MCF 10A (cell line): Measurements from ENCODE around the gene SRD5A2. TPM values are rescaled to one million over a fixed set of nuclear protein-coding genes. Genes with fewer than 3 reads are reported as not detected.

Experiments used
- Bru-seq: library from RNA; stranded (reverse); fragments of 400-500 nt; gene quantifications from one replicate; lab custom pipeline; 2021; lab: Mats Ljungman, UMichigan
- BruChase-seq, 2 experiments: library from RNA; stranded (reverse); fragments of 400-500 nt; gene quantifications; one replicate each; lab custom pipeline; 2021; lab: Mats Ljungman, UMichigan
- BruUV-seq: library from RNA; stranded (reverse); fragments of 400-500 nt; replicated peaks from 2 replicates; lab custom pipeline; 2021; lab: Mats Ljungman, UMichigan
- CTCF ChIA-PET: fragments of 300-600 bp; sonication (Branson Sonifier 250); formaldehyde crosslinking; extraction: SDS; loops from one replicate; lab custom pipeline; 2021; ENCODE audit warnings: antibody characterized with exemption, inconsistent platforms; lab: Yijun Ruan, JAX
- POLR2A ChIA-PET: fragments of 300-600, 350-650 bp; sonication (Branson Sonifier 250); formaldehyde crosslinking; extraction: SDS; loops from one replicate; lab custom pipeline; 2020; ENCODE audit warnings: antibody characterized with exemption, inconsistent platforms; lab: Yijun Ruan, JAX
- DNase-seq: peaks from one replicate; pipeline ENCODE4 v3.0.0-alpha.2; 2018; ENCODE audit not compliant: unreplicated experiment
- H3K27ac Mint-ChIP-seq: one replicate; pipeline ENCODE4 v1.8.0; 2022; ENCODE audit warnings: mild to moderate bottlenecking, low read depth, mixed read lengths; ENCODE audit not compliant: unreplicated experiment
- H3K27me3 Mint-ChIP-seq: one replicate; pipeline ENCODE4 v1.8.0; 2022; ENCODE audit warnings: mixed read lengths; ENCODE audit not compliant: insufficient read depth, unreplicated experiment
- H3K36me3 Mint-ChIP-seq: one replicate; pipeline ENCODE4 v1.8.0; 2022; ENCODE audit warnings: mild to moderate bottlenecking, moderate library complexity, mixed read lengths; ENCODE audit not compliant: insufficient read depth, unreplicated experiment
- H3K4me1 Mint-ChIP-seq: one replicate; pipeline ENCODE4 v1.8.0; 2022; ENCODE audit warnings: mixed read lengths; ENCODE audit not compliant: insufficient read depth, unreplicated experiment
- H3K4me3 Mint-ChIP-seq: one replicate; pipeline ENCODE4 v1.8.0; 2022; ENCODE audit warnings: mild to moderate bottlenecking, moderate library complexity, mixed read lengths; ENCODE audit not compliant: unreplicated experiment
- H3K9me3 Mint-ChIP-seq: one replicate; pipeline ENCODE4 v1.8.0; 2022; ENCODE audit warnings: mixed read lengths; ENCODE audit not compliant: unreplicated experiment
- intact Hi-C: fragments of 100-400 bp; cut with micrococcal nuclease; formaldehyde crosslinking; loops from 2 replicates; pipeline ENCODE4 v1.14.1; 2022
- long read RNA-seq: library from polyadenylated mRNA; stranded (forward); transcript quantifications from one replicate; pipeline ENCODE4 v2.0.0, GENCODE V29; 2022
- total RNA-seq: library from RNA; stranded (reverse); gene quantifications from 2 replicates; pipeline ENCODE4 v1.2.3, GENCODE V29; 2022
- TF ChIP-seq, protein P1 (sequence below): fragments of 200-600 bp; IDR thresholded peaks from one replicate; pipeline ENCODE4 v1.8.0; 2022; ENCODE audit warnings: antibody characterized with exemption, mild to moderate bottlenecking; ENCODE audit not compliant: unreplicated experiment

SRD5A2 gene
- total RNA-seq (not detected in 2 replicates), Bru-seq, nascent RNA (percentile 25 among the genes with signal in this experiment), BruChase-seq, experiment 1, labeled RNA remaining after a 6-hour chase (percentile 20 among the genes with signal in this experiment), BruChase-seq, experiment 2, labeled RNA remaining after a 2-hour chase (percentile 21 among the genes with signal in this experiment)
- long read RNA-seq = 0 reads

DNA sequence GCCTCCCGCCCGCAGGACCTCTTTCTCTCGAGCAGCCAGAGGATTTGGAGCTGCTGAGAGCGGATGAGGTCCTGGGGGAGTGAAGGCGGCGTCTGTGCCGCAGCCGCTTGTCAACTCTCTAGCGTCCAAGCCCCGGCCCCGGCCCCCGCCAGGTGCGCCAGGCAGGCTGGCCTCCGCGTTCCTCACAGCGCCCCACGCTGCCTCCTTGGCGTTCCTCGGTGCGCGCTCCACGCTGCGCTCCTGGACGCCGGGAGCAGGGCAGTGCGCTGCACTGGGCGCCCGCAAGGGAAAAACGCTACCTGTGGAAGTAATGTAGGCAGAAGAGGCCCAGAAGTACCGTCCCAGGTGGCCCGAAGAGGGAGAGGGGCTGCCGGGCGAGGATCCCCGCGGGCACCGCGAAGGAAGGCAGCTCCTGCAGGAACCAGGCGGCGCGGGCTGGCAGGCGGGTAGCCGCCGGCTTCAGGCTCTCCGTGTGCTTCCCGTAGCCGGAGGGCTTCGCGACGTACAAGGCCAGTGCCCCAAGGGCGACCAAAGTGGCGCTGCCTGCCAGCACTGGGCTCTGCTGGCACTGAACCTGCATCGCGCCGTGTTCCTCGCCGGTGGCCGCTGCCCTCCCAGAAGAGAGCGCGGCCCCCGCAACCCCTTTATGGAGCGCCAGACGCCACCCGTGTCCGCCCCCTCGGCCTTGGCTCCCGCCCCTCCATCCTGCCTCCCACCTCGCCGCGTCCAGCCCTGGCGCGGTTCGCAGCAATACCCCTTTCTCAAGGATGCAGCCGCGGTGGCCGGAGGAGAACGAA, at the start of gene SRD5A2:
Gene SRD5A2, minus strand, starts transcription at position 618 of the 797 bp plus-strand sequence. Its CDS starts 38 bp downstream, at position 580.
- H3K9me3 Mint-ChIP-seq = peaks cover 15% of the 10 kb centered on the region
- peaks cover 5% of the 10 kb centered on the region for H3K4me1 Mint-ChIP-seq
- DNase-seq = no peak
- peaks cover 53% of the 10 kb centered on the region for H3K27me3 Mint-ChIP-seq
- no peaks in the 10 kb centered on the region for H3K36me3 Mint-ChIP-seq
- ChIA-PET POLR2A (no interaction called here), CTCF (interaction anchor here (0.8 kb wide), 1 partner anchor 665 kb away, joined by 3 read pairs; no protein-coding TSS in a partner anchor)
- no peak within 1 kb of the TSS for H3K27ac Mint-ChIP-seq
- no peak within 1 kb of the TSS for H3K4me3 Mint-ChIP-seq
- TF ChIP-seq, protein P1, sequence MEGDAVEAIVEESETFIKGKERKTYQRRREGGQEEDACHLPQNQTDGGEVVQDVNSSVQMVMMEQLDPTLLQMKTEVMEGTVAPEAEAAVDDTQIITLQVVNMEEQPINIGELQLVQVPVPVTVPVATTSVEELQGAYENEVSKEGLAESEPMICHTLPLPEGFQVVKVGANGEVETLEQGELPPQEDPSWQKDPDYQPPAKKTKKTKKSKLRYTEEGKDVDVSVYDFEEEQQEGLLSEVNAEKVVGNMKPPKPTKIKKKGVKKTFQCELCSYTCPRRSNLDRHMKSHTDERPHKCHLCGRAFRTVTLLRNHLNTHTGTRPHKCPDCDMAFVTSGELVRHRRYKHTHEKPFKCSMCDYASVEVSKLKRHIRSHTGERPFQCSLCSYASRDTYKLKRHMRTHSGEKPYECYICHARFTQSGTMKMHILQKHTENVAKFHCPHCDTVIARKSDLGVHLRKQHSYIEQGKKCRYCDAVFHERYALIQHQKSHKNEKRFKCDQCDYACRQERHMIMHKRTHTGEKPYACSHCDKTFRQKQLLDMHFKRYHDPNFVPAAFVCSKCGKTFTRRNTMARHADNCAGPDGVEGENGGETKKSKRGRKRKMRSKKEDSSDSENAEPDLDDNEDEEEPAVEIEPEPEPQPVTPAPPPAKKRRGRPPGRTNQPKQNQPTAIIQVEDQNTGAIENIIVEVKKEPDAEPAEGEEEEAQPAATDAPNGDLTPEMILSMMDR = no peak
- intact Hi-C loops = no loop called here
- BruUV-seq = no TSS peak

GRCh38 chr2:31606509-31606908, 25.8 kb upstream of the SRD5A2 start:
- H3K4me3 Mint-ChIP-seq = no peak overlapping the region
- intact Hi-C loops = no loop called here
- peak; percentile 45 for DNase-seq
- H3K27ac Mint-ChIP-seq = no peak overlapping the region
- TF ChIP-seq, protein P1 = no peak
- no TSS peak for BruUV-seq
- H3K27me3 Mint-ChIP-seq = no peaks in the 10 kb centered on the region
- ChIA-PET CTCF (no interaction called here), POLR2A (no interaction called here)
- H3K4me1 Mint-ChIP-seq = no peaks in the 10 kb centered on the region
- no peaks in the 10 kb centered on the region for H3K36me3 Mint-ChIP-seq
- H3K9me3 Mint-ChIP-seq = peaks cover 7% of the 10 kb centered on the region

DNA sequence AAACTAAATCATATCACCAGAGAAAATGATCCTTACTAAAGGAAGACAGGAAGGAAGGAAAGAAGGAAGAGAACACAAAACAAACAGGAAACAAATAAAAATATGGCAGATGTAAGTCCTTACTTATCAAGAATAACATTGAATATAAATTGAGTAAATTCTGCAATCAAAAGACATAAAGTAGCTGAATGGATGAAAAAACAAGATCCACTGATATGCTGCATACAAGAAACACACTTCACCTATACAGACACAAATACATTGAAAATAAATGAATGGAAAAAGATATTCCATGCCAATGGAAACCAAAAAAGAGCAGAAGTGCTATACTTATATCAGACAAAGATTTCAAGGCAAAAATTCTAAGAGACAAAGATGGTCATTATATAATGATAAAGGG, 18.0 kb upstream of the SRD5A2 start:
- TF ChIP-seq, protein P1 = no peak
- CTCF ChIA-PET = no interaction called here
- BruUV-seq = no TSS peak
- H3K4me1 Mint-ChIP-seq = no peaks in the 10 kb centered on the region
- peaks cover 13% of the 10 kb centered on the region for H3K9me3 Mint-ChIP-seq
- POLR2A ChIA-PET = no interaction called here
- H3K36me3 Mint-ChIP-seq = no peaks in the 10 kb centered on the region
- no peak overlapping the region for H3K4me3 Mint-ChIP-seq
- intact Hi-C loops = no loop called here
- DNase-seq = no peak
- H3K27ac Mint-ChIP-seq = no peak overlapping the region
- no peaks in the 10 kb centered on the region for H3K27me3 Mint-ChIP-seq

DNA sequence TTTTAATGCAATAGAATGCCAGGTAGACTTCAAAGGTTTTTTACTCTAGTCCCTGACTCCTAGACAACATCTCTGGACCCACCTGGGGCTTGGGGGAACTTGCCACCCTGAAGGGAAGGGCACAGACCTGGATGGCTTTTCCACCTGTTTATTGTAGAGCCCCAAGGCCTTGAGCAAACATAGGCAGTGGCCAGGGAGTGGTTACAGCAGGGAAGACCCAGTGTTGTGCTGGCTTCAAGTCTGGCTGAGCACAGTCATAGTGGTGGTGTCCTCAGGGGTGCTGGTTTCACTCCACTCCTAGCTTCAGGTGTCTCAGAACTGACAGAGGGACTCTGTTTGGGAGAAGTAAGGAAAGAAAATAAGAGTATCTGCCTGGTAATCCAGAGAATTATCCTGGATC, 5.5 kb upstream of the SRD5A2 start:
- ChIA-PET CTCF (no interaction called here), POLR2A (no interaction called here)
- DNase-seq = no peak
- H3K36me3 Mint-ChIP-seq = no peaks in the 10 kb centered on the region
- no peak overlapping the region for H3K4me3 Mint-ChIP-seq
- peaks cover 12% of the 10 kb centered on the region for H3K9me3 Mint-ChIP-seq
- H3K27me3 Mint-ChIP-seq = peaks cover 20% of the 10 kb centered on the region
- H3K4me1 Mint-ChIP-seq = no peaks in the 10 kb centered on the region
- intact Hi-C loops = no loop called here
- H3K27ac Mint-ChIP-seq = no peak overlapping the region
- BruUV-seq = no TSS peak
- TF ChIP-seq, protein P1 = no peak
